GM20000 (cell line): ENCODE measurements around the gene HDAC3.

Experiments used
- DNase-seq: peaks from one replicate; pipeline ENCODE4 v3.0.0; 2012; ENCODE audit warnings: low spot score
- TF ChIP-seq, protein P1 (sequence below): IDR thresholded peaks from 2 replicates; pipeline ENCODE4 v1.5.1; 2012; ENCODE audit warnings: mild to moderate bottlenecking, control low read depth; ENCODE audit errors: extremely low read depth, missing control alignments

HDAC3 gene

DNA sequence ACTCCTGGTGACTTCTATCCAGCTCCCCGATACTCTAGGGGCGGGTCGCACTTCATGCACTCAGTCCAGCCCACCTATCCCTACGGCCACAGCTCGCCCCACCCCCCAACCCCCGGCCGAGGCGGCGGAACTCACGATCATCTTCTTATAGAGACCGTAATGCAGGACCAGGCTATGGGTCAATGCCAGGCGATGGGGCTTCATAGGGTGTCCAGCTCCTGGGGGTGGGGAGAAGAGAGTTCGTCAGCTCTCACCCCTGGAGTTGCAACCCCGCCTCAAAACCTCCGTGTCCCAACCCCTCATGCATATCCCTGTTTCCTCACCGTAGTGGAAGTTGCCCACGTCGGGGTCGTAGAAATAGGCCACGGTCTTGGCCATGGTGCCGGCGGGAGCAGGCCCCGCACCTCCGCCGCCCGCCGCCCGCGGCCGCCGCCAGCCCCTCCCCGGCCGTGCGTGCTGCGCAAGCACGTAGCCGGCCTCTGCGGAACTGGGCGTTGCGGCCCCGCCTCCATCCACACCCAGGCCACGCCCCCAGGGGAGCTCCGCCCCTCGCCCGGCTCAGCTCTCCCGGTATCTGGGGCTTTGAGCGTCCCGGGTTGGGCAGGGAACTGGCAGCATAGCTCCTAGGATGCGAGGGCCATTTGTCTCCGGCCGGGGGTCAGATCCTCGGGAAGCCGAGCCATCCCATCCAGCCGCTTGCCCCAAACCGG lies at the start of gene HDAC3, which contains the start of gene RELL2:
Gene HDAC3 (minus strand): TSS at position 437 of the 710 bp plus-strand sequence. CDS start 59 bp downstream, at position 378.
Gene RELL2 (plus strand): TSS at position 585 of the 710 bp plus-strand sequence. CDS start 1,229 bp downstream, outside the sequence.
- DNase-seq = peak; percentile 98
- TF ChIP-seq, protein P1, sequence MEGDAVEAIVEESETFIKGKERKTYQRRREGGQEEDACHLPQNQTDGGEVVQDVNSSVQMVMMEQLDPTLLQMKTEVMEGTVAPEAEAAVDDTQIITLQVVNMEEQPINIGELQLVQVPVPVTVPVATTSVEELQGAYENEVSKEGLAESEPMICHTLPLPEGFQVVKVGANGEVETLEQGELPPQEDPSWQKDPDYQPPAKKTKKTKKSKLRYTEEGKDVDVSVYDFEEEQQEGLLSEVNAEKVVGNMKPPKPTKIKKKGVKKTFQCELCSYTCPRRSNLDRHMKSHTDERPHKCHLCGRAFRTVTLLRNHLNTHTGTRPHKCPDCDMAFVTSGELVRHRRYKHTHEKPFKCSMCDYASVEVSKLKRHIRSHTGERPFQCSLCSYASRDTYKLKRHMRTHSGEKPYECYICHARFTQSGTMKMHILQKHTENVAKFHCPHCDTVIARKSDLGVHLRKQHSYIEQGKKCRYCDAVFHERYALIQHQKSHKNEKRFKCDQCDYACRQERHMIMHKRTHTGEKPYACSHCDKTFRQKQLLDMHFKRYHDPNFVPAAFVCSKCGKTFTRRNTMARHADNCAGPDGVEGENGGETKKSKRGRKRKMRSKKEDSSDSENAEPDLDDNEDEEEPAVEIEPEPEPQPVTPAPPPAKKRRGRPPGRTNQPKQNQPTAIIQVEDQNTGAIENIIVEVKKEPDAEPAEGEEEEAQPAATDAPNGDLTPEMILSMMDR = no peak

DNA sequence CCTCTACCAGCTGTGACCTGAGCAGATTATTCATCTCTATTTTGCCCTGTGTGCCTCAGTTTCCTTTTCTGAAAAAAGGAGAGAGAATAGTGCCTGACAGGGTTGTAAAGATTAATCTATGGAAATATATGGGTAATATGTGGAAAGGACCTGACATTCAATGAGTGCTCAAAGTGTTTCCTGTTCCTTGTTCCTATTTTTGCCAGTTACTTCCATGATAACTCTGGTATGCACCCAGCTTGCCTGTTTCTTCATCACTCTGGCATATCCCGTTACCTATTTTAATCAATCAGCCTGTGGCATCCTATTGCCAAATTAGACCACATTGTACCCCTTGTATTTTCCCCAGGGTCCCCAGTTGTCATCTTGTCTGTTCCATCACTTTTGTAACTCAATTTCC lies 48.9 kb upstream of the HDAC3 start:
- TF ChIP-seq, protein P1 = no peak
- DNase-seq = no peak

DNA sequence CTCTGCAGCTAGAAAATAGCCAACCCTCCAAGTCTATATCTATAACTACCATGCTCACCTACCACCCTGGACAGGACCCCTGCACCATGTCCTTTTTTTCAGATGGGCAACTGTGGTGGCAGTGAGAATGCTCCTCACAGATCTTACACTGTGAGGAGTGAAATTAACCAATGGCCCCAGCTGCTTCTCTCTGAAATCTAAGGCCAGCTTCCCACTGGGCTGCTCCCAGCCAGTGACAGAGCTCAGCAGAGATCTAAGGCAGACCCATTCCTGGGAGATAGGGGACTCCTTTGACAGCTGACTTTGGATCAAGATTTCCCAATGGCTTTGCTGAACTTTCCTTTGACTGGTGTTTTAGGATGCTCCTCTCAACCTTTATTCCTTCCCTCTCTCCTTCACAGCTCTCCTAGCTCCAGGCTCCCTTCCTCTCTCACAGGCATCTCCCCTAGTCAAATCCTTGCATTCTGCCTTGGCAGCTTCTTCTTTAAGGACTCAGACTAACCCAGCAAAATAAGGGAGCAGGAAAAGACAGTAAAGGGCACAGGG lies 47.0 kb upstream of the HDAC3 start:
- no peak for DNase-seq
- TF ChIP-seq, protein P1 = no peak

DNA sequence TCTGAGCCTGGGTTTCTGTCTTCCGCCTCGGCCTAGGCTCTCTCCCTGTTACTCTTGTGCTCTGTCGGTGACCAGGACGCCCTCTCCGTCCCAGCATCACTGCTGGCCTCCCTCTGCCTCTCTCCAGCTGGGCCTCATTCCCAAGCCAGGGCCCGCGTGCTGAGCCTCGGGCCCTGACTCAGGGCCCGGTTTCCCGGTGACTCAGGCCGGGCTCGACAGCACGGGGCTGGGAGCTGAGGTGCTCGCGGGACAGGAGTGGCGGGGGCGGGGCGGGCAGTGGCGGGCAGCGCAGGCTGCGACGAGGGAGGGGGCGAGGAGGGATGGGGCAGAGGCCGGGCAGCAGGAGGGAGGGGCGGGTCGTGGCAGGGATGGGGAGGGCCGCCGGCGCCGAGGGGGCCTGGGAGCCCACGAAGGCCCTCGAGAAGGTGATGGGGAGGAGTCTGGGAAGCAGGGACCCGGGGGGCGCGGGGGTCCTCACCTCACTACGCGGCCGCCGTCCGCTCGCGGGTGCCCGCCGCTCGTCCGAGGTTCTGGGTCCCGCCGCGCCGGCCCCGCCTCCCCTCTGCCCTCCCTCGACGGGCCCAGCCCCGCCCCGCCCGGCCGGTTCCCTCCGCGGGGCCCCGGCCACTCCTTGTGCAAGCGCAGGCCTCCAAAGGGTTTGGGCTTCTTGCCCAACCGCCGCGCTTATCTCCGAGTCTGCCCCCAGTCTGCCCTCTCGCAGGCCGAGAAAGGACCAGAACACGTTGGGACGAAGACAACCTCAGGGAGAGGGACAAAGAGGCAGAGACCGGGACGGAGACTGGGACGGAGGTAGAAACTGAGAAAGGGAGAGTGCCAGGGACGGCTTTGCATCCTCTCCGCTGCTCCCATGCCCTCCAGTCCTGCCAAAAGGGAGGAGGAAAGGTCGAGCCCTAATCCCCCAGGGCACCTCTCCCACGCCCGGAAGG lies 45.3 kb upstream of the HDAC3 start, which contains the start of gene ARAP3:
Gene ARAP3 (minus strand): TSS at position 536 of the 947 bp plus-strand sequence. CDS start 1,744 bp downstream, outside the sequence.
- DNase-seq = peak; percentile 42

DNA sequence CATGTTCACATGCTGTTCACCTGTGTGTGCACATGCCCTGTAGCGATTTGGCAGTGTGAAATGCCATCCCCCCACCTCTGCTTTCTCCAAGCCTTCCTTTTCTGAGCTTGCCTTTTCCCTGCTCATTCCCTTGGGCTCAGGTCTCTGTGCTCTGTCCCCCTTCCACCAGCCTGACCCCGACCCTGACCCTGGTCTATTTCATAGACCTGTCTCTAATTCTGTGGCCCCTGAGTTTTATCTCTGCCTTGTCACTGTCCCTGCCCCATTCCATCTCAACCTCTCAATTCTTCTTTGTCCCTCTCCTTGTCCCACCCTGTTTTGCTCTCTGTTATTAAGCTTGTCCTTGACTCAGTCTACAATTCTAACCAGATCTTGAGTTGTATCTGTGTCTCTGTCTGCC lies 44.6 kb upstream of the HDAC3 start:
- no peak for DNase-seq
- TF ChIP-seq, protein P1 = no peak

More for the DNA sequence above, 45.3 kb upstream of the HDAC3 start, which contains the start of gene ARAP3:
- TF ChIP-seq, protein P1 = no peak

DNA sequence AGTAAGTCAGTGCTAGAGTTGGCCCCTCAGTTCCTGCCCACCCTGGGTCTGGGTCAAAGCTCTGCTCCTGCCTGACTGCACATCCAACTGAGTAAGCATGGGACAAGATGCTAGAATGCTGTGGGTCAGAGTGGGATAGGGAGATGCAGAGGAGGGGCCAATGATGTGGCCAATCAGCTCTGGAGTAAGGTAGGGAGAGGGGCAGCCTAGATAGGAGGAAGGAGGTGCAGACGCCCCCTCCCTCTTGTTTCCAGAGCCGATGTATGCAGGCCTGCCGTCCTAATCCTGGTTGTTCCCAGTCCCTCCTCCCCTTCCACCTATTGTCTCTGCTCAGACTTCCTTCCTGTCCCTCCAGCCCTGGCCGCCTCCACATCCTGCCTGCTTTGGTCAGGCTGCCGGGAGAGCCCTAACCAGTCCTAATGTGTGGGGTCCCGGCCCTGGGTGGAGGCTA lies 44.1 kb upstream of the HDAC3 start:
- DNase-seq = no peak
- TF ChIP-seq, protein P1 = no peak
